ENCODE results near the gene ANO4.
"Not testable (repeated sequence)": the region's sequence is repeated elsewhere in the genome, so short reads cannot be mapped to it uniquely, and the experiment has no call there.

The ANO4 gene

DNA sequence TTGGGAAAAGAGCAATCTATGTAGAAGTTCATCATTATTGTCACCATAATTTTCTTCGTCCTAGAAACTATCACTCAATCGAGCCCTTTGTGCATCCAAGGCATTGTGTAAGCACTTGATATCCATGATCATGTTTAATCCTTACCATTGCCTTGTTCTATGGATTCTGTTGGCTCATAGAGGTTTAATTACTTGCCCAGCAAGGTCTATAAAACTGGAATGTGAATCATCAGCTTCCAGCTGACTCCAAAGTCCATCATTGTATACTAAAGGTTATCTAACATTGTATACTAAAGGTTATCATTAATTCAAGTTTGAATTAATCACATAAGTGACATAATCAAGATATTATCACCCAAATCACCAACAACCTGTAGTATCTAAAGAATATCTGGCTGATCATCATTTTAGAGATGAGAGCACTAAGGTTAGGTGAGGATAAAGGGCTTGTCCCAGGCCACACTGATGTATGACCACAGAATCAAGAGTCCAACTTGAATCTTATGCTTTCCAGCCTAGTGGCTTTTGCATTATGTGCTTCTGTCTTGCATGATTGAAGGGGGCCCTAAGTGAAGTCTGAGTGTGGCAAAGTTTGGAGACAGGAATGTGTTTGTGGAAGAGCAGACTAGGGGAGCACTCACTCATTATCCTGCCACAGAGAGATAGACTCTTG lies 188.1 kb downstream of the ANO4 start:
- FAIRE-seq, result no peak
- DNase-seq (ENCODE audit: extremely low spot score, insufficient read length, low read depth), result no peak

DNA sequence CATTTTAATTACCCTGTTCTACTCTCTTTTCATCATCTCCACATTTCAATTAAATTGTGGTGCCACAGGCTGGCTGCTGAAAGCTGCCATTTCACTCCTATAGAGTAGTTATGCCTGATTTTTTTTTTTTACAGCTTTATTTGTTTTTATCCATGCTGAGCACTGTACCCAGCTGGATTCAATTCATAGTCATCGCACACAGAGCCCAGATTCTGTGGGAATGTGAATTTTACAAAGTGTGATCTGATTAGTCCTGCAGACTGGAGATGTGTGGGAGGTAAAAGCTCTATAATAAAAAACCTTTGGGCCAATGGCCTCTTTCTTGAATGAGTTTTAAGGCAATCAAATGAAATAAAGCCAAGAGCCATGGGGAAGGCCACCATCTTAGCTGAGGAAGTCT lies 190.2 kb downstream of the ANO4 start:
- no peak for DNase-seq (ENCODE audit: extremely low spot score, insufficient read length, low read depth)
- FAIRE-seq, result no peak

DNA sequence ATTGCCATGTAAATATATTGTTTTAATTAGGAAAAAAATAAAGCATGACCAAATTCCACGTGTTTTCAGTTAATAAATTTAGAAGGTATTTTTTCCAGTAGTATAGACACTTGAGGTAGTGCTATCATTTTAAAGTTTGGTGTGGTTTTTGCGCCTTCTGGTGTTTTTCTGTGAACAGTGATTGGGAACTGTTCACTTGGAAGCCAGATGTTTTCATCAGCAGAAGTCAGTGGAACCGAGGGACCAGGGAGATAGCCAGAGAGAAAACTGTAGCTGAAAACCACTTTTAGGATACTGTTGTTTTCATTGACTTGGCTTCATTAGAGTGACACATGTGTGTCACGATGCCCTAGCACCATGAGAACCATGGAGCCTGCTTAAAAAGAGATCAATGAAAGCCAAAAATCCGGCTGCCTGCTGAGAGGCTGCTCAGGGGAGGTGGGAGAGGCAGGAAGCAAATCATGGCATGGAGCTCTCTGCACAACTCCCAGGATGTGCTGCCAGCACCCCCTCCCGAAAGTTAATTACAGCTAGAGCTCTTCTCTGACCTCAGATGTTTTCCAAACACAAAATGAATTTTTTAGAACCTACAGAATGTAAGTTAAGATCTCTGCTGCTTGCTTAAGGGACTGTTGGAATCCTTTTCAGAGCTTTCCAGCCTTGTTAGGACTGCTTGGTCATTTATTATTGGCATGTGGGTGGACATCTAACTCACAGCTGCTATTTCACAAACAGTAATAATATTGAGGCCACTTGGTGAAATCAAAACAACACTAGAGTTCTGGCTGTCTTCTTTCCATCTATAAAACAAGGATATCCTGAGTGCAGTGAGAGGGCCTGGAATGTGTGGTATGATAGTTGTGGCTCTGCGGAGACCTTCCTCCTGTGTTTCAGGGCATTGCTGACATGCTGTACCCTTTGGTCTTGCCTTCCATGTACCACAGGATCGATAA lies 192.3 kb downstream of the ANO4 start:
- FAIRE-seq (no peak), DNase-seq (ENCODE audit: extremely low spot score, insufficient read length, low read depth) (no peak)

DNA sequence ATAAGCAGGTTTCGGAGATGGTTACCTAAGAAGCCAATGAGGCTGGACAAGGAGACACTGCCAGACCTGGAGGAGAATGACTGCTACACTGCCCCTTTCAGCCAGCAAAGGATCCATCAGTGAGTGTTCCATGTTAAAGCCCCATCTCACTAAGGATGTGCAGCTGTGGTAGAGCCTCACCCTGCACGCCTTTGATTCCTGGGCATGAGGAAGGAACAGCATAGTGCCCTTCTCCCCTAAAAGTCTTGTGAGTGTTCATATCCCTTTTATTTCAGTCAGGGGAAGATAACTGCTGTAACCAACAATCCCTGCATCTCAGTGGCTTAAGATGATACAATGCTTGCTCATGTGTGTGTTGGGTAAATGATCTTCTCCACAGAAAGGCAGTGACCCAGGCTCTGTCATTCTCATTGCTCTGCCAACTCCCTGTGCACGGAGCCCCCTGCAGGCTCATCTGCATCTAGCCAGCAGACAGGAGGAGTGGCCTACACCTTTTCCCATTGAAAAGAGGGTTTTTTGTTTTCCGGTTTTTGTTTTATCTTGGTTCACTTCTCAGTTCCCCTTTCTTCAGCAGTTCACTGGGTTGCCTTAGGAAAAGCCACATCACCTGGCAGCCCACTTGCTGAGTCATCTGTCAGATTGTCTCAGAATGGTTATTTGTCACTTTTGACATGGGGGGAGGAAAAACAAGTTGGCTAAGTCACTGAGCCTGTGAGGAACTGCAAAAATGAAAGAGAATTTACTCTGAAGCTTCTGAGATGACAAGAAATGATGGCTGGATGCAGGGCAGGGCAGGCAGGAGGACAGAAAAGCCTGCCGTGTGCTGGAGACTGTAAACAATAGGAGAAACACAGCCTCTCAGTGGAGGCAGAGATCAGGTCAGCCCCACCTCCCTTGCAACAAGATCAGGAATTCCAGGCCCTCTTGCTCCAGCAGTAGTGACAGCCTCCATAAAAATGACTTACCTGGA lies 193.3 kb downstream of the ANO4 start:
- DNase-seq (ENCODE audit: extremely low spot score, insufficient read length, low read depth), result peak; percentile 47
- FAIRE-seq, result peak; percentile 92

DNA sequence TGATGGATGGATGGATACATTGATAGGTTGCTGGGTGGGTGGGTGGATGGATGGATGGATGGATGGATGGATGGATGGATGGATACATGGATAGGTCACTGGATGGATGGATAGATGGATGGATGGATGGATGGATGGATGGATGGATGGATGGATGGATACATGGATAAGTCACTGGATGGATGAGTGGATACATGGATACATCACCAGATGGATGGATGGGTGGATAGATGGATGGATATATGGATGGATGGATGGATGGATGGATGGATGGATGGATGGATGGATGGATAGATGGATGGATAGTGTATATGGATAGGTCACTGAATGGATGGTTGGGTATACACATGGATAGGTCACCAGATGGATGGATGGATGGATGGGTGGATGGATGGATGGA lies 194.9 kb downstream of the ANO4 start:
- DNase-seq (ENCODE audit: extremely low spot score, insufficient read length, low read depth); FAIRE-seq: not testable (repeated sequence)

DNA sequence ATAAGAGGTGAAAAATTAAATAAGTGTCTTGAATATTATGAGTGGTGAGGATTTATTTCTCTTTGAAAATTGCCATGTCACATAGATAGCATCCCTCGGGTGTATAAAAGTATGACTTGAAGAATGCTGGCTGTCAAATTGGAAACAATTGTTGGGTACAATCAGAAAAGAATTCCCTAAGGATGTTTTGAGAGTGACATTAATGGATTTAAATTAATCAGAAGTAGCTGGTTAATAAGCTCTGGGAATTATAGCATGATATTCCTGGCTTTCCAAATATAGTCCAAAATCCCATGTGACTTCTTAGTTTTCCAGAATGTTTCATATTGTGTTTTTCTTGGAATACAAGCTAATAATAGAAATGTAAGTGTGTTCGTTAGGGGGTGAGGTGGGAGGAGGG lies 196.5 kb downstream of the ANO4 start:
- FAIRE-seq, result no peak
- DNase-seq (ENCODE audit: extremely low spot score, insufficient read length, low read depth), result no peak

DNA sequence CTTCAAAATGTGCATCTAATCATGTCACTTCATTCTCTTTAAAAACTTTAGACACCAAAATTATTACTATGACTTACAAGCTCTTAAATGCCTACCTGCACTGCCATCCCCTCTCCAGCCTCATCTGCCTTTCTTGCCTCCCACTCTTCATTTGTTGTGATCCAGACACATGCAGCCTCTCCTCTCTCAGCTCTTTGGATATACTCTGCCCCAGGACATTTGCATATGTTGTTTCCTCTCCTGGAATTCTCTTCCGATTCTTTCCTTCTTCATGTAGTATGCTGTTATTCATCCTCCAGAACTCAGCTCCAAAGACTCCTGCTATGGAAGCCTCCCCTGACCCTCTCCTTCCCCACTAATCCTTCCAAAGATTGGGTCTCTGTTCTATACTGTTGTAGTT lies 197.6 kb downstream of the ANO4 start:
- DNase-seq (ENCODE audit: extremely low spot score, insufficient read length, low read depth) (no peak), FAIRE-seq (no peak)

DNA sequence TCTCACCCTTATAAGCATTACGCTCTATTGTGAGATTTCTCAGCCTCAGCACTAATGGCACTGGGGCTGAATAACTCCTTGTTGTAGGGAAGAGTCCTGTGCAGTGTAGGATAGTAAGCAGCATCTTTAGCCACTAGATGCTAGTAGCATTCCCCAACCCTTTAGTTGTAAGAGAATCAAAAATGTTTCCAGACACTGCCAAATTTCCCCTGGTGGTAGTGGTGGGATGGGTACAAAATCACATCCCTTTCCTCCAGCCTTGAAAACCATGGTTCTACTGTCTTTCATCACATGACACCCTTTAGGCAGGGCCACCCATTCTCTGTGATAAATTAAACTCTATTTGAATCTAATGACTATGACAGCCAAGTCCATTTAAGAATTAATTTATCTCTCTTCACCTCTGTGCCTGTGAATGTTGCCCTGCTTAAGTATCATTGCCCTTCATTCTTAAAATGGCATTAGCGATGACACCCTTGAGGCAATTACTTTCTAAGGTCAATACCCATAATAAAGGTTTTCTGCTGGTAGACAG lies 199.4 kb downstream of the ANO4 start:
- no peak for FAIRE-seq

DNA sequence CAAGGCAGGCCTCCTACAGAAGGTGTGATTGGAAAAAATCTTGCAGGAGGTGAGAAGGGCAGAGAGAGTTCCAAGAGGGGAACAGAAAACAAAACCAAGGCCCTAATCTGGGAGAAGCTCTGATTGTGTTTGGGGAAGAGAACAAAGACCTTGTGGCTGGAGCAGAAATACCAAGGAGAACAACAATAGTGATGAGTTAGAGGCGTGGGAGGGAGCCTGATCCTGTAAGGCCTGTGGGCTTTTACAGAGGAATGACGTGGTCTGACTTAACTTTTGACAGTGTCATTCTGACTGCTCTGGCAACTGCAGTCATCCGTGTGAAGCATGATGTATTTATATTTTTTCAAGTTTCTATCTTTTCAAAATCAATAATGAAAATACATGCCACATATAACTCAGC lies 200.6 kb downstream of the ANO4 start:
- no peak for DNase-seq (ENCODE audit: extremely low spot score, insufficient read length, low read depth)
- FAIRE-seq, result peak; percentile 21

More for the DNA sequence above, 199.4 kb downstream of the ANO4 start:
- no peak for DNase-seq (ENCODE audit: extremely low spot score, insufficient read length, low read depth)

DNA sequence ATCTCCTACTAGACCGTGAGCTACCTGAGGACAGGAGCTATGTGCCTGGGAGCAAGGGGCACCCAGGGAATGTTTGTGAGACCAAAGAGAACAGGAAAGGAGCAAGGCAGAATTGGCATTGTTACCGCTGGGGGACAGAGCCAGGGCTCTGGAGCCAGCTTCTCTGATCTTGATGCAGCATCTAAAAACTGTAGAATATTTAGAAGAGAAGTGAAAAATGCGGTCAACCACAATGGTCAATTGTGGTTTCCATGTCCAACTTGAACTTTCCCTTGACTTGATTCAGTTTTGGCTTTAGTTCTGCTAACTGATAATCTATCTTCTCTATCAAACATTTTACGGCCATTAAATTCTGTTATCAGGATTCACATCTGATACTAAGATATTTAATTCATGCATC lies 201.2 kb downstream of the ANO4 start:
- DNase-seq (ENCODE audit: extremely low spot score, insufficient read length, low read depth) (no peak), FAIRE-seq (peak; percentile 82)

DNA sequence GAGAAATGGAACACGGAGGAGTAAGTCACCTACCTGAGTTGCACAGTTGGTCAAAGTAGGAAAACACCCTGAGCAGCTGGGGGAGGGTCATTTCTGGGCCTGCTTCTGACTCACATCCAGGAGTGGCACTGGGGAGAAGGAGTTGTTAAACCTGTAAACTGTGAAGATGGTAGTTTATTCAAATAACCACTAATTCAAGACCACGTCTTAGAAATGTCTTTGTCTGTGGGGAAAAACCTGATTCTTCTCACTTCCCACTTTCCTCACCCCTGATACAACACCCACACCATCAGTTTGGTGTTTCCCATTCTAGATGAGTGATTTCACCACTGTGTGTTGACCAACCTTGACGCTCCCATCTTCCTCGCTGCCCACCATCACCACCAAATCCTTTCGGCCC lies 207.1 kb downstream of the ANO4 start:
- DNase-seq (ENCODE audit: extremely low spot score, insufficient read length, low read depth), result no peak
- FAIRE-seq, result peak; percentile 73

DNA sequence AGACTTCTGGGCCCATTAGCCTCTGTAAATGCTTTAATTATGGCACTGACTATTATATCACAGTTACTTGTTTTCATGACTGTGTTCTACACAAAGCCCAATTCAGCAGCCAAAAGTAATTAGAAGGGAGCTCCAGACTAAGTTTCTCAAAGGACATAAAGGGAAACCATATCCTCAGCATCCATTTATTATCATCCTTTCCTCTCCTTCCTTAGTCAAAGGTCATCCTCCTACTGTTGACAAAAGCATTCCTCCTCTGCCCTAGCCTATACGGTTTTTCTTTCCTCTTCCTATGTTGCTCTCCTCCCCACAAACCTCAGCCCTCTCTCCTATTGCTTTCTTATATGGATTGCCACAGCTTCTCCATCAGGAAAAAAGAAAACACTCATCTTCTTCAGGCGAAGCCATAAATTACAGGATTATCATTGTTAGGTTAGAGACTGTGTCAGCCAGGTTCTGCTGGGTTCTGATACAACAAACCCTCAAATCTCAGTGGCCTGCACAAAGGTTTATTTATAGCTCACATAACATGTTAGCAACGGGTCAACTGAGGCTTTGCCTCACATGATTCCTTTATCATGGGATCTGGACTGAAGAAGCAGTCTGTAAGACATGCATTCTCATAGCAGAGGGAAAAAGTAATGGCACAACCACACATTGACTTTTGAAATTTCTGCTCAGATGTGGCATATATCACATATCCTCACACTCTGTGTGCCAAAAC lies 208.3 kb downstream of the ANO4 start:
- FAIRE-seq (no peak), DNase-seq (ENCODE audit: extremely low spot score, insufficient read length, low read depth) (no peak)

DNA sequence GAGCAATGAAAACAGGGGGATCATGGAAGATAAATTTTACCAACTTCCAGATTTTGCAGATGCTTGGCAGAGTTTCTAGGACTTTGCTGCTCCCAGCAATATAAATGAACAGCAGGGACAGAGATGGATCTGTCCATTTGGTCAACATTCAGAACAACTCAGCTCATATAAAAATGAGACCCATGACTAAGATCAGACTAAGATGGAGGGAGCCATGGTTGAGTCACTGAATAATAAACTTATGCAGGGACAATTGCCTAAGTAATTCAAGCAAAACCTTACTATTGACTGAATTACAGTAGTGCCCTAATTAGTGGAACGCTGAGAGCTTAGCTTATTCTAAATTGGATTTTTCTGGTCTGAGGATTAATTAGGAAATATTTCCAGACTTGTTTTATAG lies 210.3 kb downstream of the ANO4 start:
- FAIRE-seq (no peak), DNase-seq (ENCODE audit: extremely low spot score, insufficient read length, low read depth) (no peak)

DNA sequence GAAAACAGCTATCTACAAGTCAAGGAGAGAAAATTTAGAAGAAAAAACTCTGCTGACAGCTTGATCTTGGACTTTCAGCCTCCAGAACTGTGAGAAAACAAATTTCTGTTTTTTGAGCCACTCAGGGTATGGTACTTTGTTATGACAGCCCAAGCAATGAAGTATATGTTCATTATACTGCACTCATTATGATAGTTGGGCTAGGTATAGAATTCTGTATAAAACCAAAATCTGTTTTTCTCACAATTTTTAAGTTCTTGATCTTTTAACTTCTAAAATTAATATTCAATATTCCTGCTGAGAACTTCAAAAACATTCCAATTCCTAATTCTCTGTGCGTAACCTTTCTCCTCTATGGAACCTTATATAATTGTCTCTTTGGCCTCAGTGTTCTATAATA lies 214.7 kb downstream of the ANO4 start:
- no peak for FAIRE-seq
- DNase-seq (ENCODE audit: extremely low spot score, insufficient read length, low read depth), result no peak

DNA sequence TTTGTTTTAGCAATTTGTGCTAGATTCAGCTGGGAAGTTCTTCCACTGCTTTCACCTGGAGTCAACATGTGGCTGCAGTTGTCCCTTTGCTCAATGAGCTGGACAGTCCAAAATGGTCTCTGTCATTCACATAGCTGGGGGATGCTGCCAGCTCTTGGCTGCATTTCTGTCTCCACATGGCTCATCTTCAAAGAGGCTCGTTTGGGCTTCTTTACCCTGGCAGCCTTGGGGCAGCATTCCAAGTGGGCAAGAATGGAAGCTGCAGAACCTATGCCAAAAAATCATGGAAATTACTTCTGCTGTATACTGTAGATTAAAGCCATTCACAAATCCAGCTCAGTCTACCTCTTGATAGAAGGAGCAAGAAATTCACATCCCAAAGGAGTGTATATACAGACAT lies 216.3 kb downstream of the ANO4 start:
- DNase-seq (ENCODE audit: extremely low spot score, insufficient read length, low read depth) (no peak), FAIRE-seq (no peak)

DNA sequence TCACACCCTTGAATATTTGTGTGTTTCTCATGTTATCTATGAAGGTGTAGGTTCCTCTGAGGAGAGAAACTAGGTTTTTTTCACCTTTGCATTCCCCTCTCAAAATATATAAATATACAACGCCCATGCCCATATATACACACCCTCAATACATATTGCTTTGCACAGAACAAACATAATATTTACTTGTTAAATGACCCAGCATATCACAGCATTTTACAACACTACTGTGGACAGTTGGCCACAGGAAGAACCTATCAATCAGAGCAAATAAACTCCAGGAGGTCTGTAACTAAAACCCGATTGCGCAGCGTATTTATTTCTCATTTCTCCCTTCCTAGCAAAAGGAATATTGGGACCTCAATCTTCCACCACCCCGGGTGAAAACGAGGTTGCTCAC lies 219.4 kb downstream of the ANO4 start:
- FAIRE-seq (no peak), DNase-seq (ENCODE audit: extremely low spot score, insufficient read length, low read depth) (no peak)

DNA sequence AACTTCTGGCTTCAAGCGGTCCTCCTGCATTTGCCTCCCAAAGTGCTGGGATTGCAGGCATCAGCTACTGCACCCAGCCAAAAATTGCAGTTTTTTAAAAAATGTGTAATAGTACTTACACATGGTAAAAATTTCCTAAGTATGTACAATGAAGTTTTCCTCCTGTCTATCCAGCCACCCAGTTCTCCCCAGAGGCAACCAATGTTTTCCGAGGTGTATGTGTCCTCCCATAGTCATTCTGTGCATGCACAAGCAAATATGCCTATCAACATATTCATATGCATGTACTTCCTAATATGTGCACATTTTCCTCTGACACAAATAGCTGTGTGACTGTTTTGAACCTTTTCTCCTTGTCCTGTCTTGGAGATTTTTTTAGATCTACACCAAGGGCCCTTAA lies 220.5 kb downstream of the ANO4 start:
- DNase-seq (ENCODE audit: extremely low spot score, insufficient read length, low read depth), result no peak
- no peak for FAIRE-seq

DNA sequence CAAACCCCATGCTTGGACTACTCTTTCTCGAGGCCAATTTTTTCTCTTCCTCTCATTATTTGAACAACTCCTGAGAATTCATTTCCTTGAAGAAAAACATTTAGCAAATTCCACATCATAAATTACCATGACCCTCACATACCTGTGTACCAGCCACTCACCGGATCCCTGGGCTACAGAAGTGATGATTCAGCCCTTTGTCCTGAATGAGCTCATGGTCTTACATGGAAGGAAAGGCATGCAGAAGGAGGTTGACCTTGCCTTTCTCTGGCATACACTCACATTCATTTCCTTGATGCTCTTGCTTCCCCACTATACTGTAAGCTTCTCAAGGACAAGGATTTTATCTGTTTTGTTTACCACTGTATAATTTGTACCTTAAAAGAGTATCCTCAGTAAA lies 224.0 kb downstream of the ANO4 start:
- FAIRE-seq, result no peak
- no peak for DNase-seq (ENCODE audit: extremely low spot score, insufficient read length, low read depth)

DNA sequence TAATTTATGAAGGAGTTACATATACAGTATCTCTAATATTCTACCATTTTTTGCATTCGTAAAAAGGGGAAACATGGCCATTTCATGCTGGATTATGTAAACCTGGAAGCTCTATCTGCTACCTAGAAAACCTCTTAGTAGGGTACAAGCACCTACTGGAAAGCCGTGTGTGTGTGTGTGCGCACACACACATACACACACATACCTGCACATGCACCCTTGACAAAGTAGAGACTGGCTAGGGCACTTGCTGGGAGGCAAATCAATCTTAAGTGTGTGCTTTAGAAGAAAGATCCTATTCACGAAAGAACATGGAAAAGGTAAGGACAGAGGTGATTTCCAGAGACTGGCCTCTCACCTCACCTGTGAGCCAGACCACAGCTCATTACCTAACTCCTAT lies 224.6 kb downstream of the ANO4 start:
- FAIRE-seq, result no peak
- DNase-seq (ENCODE audit: extremely low spot score, insufficient read length, low read depth), result no peak

All from GM18507 (cell line).